HG02642 (cell line): ENCODE results near the gene ADCY1.

Experiments used
- ATAC-seq: cut with Tn5 transposase; IDR thresholded peaks from one replicate; pipeline ENCODE4 v1.9.1; 2021; ENCODE audit warnings: mild to moderate bottlenecking; ENCODE audit not compliant: unreplicated experiment, poor library complexity

Gene ADCY1

DNA sequence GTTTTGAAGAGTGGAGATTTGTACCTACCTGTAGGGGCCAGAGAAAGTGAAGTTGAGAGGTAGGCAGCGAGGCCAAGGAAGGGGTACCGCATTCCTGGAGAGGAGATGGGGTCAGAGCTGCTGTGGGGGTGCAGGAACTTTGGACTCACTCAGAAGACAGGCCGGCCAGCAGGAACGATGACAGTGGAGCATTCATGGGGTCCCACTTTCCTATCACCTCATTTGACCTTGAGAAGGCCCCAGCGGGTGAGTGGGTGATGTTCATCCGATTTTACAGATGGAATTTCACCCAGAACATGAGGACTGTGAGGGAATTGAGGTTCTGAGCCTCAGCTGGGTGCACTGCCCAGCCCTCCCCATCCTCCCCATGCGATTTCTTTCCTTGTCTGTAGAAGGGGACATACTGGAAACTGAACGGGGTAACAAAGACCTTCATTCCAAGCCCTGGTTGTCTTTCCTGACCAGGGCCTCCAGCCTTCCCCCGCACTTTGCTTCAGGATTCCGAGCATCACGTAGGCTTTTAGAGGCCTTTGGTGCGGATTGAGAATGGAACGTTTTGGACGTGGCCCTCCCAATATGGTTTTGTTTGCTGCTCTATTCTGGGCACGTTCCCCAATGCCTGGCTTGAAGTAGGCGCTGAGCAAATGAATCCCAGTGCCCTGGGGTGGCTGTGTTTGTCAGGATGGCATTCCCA lies 87.3 kb downstream of the ADCY1 start:
- ATAC-seq: no peak

DNA sequence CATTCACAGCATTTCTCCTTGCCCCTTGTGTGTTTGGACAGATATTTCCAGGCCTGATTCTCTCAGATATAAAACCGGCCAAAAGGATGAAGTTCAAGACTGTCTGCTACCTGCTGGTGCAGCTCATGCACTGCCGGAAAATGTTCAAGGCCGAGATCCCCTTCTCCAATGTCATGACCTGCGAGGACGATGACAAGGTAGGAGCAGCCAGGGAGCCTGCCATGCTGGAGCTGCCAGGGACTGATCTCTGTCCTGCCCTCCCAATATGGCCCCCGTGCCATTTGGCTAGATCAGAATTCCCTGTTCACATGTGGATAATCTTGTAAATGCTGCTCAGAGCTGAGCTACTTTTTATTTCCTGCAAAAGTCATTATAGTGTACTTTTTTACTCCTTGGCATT lies 87.8 kb downstream of the ADCY1 start:
- no peak for ATAC-seq

DNA sequence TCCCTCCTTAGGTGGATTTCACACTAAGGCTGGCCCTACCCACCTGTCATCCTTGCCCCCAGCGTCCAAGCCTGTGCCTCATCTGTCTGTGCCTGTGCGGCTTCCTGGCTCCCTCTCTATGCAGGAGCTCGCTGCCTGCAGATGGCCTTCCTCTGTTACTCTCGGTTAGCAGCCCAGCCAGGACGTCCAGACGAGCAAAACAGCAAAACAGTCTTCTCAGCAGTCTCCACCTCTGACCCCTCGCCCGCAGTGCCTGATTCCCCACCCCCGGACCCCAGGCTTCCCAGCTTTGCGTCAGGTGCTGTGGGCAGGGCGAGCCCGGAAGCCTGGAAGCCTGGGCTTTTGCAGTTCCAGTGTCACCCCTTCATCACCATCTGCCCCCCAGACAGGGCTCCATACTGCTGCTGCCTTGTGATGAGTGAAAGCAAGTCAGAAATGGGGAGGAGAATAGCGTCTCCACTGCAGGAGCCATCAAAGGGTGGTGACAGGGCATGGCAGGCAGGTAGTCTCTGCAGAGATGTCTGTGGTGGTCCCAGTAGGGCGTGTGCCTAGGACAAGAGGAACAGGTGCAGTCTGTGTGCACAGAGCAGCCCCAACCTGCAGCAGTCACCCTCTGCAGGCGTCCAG lies 88.5 kb downstream of the ADCY1 start:
- no peak for ATAC-seq

DNA sequence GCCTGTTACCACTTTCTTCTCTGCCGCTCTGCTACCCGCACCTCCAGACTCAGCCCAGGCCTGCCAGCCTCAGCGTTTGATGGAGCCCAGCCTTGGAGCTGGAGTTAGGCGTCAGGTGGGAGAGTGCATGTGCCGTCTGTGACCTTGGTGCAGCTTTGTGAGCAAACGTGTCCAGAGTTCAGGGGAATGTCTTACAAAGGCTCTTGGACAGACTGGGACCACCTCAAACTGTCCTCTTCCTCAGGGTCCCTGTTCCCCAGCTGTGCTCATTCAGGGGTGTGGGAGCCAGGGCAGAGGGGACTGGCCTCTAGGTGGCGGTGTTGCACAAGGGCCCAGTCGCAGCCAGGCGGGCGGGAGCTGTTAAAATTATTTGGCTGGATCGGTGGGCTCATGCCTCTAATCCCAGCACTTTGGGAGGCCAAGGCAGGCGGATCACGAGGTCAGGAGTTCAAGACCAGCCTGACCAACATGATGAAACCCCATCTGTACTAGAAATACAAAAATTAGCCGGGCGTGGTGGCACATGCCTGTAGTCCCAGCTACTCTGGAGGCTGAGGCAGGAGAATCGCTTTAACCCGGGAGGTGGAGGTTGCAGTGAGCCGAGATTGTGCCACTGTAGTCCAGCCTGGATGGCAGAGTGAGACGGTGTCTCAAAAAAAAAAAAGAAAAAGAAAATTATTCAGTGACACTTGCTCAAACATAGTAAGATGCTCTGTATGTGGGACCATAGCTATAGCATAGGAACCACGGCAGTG lies 89.2 kb downstream of the ADCY1 start:
- no peak for ATAC-seq

DNA sequence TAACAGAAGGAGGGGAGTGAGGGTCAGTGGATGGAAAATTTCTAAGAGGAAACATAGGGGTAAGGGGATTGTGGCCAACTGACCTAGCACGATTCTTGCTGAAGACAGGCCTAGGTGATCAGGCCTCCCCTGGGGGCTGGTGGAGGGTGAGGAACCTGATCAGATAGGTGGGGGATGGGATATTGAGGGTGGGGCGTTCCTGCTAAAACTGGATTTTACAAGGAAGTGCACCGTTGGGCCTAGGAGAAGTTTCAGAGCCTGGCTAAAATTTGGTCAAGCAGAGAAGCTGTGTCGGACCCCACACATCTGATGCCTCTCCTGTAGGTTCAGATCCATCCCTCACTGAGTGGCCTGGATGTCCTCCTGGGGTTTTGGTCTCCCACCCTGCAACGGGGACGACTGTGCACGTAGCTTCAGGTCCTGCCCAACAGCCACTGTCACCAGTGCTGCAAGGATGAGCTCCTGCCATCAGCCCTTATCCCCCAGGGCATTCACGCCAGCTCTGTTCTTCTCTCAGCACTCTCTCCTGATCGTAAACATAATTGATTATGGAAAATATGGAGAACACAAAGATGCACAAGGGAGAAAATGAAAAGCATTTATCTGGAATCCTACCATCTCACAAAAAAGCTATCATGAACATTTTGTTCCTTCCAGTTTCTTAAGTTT lies 89.9 kb downstream of the ADCY1 start:
- ATAC-seq: no peak

DNA sequence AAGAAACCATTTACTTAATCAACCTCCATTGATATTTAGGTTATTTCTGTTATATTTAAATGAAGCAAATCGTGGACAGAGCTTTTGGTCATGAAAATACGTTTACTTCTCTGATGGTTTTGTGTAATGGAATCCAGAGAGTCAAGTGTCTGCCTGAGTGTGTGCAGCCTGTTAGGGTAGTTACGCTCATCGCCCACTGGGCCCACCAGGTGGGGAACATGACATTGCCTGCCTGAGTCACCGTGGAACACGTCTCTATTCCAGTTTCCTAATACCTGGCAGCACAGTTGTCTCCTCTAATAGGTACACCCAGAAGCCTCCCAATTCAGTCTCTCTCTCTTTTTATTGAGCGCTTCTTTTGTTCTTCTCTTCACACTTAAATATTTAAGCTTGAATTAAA lies 91.0 kb downstream of the ADCY1 start:
- no peak for ATAC-seq

DNA sequence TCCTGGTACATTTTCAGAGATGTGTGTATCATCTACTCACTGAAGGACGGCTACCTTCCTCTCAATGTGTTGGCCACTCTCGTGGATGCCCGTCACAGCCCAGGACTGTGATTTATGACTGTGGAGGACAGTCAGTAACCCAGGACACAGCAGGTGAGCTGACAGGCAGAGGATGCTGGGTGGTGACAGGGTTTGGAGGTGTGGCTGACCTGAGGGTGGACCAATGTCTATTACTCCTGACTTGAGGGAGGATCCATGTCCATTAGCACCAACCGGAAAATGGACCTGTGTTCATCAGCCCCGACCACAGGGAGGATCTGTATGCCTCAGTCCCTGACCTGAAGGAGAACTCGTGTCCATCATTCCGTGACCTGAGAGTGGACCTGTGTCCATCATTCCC lies 96.1 kb downstream of the ADCY1 start:
- no peak for ATAC-seq

DNA sequence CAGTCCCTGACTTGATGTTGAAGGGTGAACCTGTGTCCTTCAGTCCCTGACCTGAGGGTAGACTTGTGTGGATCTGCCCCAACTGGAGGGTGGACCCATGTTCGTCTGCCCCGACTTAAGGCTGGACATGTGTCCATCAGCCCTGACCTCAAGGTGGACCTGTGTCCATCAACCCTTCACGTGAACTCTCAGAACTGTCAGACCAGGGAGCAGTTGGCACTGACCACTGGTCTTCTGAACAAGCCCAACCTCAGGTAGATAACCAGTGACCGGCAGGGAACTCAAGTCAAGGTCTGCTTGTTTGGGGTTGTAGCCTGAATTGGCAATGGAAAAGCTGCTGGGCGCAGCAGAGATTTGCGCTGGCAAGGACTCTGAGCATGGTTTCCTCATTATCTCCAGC lies 96.5 kb downstream of the ADCY1 start:
- no peak for ATAC-seq

DNA sequence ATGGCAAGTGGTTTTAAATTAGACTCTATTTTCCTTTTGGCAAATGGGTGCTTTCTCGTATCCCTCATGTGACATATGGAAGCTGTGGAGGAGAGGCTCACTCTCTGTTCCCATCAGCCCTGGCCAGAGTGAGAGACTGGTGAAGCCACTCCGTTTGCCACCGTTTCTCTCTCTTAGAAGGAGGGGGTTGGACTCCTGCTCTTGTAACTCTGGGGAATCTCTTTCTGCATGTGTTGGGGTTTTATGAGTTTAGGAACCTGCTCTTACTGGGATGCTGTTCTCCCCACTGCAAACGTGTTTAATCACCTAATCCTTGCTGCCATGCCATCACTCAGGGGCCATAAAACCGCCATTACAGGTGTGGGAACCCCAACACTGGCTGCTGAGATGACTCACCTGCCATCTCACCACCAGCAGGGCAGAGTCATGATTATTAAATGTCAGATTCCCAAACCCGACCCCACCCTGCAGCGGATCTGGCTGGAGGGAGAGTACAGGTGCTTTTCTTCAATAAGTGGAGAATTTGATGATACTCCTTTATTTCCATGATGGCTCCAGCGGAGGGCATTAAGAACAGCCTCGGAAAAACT lies 103.2 kb downstream of the ADCY1 start:
- no peak for ATAC-seq

DNA sequence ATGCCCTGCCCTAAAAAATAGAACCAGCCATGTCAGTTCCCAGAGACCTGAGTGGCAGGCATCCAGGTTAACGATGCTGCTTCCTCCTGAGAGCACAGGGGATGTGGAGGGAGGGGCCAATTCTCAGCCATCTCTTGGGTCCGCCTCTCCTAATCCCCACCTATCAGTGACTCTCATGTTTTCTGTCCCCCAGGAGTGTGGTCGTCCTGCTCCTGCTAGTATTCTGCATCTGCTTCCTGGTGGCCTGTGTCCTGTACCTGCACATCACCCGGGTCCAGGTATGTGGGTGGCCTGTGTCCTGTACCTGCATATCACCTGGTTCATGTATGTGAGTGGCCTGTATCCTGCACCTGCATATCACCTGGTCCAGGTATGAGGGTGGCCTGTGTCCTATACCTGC lies 105.3 kb downstream of the ADCY1 start:
- no peak for ATAC-seq

DNA sequence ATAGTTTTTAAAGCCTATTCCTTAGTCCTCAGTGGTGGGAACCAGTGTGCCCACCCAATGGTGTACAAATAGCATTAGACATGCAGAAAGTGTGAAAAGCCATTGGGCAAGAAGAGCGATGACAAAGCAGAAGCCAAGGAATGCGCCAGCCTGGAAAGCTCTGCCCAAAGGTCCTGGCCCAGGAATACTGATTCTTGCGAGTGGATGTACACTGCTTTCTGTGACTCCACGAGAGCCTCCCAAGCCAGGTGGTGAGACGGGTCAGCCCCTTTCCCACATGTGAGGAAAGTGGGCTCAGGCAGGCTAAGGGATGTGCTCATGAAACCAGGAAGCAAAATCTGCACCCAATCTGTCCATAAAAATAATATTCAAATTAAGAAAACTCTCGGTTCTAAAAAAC lies 106.6 kb downstream of the ADCY1 start:
- no peak for ATAC-seq

DNA sequence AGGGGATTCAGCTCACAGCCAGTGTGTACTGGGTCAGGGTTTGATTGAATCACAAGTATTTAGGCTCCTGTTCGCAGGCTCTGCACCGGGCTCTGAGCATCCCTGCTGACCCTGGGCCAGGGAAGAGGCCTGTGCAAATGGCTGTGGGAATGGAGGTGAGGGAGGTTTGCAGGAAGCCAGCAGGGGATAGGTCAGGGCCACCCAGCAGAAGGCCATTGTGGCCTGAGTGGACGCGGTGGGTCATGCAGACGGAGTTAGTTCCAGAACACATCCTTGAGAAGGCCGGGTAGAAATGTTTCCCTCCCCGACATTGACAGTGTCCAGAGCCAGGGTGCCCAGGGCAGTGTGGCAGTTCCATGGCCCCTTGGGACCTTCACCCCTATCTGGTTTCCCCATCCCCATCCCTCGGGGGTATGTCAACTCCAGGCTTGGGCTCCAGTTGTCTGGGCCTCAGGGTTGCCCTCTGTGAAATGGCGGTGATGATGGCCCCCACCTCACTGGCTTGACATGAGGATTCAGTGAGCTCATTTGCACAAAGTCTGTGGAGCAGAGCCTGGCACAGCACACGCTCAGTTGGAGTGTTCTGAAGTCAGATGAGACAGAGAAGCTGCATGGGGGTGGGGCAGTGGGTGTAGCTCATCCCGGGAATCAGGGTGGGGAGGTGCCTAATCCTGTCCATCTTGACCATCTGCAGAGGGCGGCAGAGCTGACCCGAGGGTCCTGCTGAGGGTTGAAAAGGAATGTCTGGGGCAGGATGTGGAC lies 107.6 kb downstream of the ADCY1 start:
- ATAC-seq: no peak

DNA sequence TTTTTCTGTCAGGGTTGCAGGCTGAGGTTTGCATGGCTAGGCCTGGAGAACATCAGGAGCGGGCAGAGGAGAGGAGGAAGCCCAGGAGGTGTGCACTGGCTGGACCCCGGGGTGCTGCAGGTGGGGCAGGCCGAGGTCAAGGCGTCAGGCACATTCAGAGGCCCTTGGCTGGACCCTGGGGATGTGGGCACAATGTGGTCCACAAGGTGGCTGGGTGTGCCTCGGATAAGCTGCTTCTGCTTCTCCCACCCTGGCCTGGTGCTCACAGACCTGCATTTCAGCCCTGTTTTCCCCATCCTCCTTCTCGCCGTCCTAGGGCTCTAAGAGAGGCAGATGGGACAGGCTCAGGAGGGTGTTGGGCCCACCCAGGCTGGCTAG lies 108.2 kb downstream of the ADCY1 start:
- no peak for ATAC-seq

DNA sequence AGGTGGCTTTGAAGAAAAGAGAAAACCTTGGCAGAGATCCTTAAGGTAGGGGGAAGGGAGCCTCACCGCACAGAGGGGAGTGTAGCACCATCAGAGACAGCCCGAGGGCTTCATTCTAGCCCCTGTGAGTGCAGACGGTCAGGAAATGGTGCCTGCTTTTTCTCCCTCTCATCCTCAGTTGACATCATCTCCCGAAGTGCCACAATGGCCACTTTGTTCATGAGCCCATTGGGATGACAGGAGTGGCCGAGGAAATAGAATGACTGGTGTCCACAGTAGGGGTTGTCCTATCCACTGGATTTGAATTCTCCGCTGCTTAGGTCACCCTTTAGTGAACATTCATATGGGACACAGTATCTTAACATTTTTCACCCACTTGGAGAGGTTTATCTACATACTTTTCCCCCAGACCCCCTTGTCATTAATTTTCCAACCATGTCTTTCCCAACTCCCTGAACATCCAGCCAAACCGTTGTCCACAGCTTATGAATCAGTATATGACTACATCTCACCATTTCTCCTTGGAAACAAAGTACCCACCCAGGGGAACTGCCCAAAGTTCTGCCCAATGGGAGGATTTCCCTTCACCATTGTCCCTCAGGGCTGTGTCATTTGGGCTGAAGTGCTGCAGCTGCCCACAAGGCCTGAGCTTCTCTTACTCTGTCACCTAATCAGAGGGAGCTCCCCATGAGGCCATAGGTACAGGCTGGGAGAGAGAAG lies 108.8 kb downstream of the ADCY1 start:
- ATAC-seq: no peak

DNA sequence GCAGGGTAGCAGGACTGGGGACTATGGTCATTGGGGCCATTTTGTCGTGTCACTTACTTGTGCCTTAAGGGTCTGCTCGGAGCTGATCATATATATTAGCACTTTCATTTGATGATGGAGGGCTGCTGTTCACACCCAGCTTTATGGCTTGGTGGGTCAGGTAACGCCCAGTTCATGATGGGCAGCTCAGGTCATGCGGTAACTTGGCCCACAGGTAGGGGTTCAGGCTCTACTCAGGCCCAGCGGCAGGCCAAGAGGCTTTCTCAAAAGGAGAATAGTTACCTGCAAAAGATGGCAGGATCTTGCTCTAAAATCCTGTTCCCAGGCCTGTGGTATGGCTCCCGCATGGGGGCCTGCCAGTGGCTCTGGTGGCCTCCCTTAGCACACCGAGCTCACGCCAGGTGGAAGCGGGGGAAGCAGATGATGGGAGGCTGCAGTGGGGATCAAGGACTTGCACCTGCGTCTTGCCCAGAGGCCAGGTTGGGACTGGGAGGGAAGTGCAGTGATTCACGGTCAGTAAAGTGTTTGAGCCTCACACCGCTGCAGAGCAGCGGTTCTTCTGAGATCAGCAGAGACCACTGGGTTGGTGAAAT lies 109.5 kb downstream of the ADCY1 start:
- no peak for ATAC-seq

DNA sequence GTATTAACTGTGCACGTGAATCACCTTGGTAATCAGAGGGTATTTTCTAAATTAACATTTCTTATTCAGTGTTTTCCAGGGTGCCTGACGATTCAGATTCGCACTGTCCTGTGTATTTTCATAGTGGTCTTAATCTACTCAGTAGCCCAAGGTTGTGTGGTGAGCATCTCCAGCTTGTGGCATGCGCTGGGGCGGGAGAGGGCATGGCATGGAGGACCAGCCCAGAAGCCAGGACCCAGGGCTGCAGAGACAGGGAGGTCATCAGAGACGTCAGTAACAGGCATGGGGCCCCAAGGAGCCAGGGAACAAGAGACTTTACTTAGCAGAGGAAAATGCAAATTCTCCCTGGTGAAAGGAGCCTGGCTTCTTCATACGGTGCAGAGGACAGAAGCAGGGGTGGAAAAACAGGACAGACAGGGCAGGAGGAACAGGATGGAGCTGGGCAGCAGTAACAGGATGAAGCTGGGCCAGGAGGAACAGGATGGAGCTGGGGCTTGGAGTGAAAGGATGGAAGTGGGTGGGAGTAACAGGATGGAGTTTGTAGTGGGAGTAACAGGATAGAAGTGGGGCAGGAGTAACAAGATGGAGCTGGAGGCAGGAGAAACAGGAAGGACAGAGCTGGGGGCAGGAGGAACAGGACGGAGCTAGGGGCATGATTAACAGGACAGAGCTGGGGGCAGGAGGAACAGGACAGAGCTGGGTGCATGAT lies 110.9 kb downstream of the ADCY1 start:
- no peak for ATAC-seq

DNA sequence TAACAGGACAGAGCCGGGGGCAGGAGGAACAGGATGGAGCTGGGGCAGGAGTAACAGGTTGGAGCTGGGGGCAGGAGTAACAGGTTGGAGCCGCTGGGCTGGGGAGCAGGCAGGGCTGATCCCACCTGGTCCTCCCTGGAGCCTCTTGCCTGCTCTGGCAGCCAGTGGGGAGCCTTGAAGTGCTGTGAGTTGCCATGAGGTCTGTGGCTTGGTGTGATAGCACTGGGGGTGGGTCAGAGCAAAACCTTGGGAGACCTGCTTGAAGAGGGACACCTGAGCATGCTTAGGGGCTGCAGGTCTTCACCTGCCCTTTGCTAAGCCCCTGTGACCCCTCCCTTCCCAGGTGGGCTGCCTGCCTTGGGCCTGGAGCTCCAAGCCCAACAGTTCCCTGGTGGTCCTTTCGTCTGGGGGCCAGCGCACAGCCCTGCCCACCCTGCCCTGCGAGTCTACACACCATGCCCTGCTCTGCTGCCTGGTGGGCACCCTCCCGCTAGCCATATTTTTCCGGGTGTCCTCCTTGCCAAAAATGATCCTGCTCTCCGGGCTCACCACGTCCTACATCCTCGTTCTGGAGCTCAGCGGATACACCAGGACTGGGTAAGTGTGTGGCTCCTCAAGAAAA lies 111.6 kb downstream of the ADCY1 start:
- no peak for ATAC-seq
